GM12878 (cell line): ENCODE results near the gene RIC8B. TPM values are rescaled to one million over a fixed set of nuclear protein-coding genes. Genes with fewer than 3 reads are reported as not detected.

Experiments
- ATAC-seq: fragments of 200-7000 bp; cut with Tn5 transposase; 3 replicates; pipeline ENCODE4 v1.9.1; 2020; ENCODE audit warnings: mild to moderate bottlenecking, moderate library complexity
- BruUV-seq: library from RNA; stranded (reverse); fragments of 400-500 nt; replicated peaks from 2 replicates; lab custom pipeline; 2021; lab: Mats Ljungman, UMichigan
- CTCF ChIA-PET: fragments of 300-600 bp; sonication (Branson Sonifier 250); formaldehyde crosslinking; extraction: SDS; loops from one replicate; lab custom pipeline; 2021; ENCODE audit warnings: inconsistent platforms; lab: Yijun Ruan, JAX
- POLR2A ChIA-PET: fragments of 350-600 bp; formaldehyde crosslinking; extraction: SDS; loops from one replicate; lab custom pipeline; 2021; ENCODE audit warnings: inconsistent platforms; lab: Charles Lee
- RAD21 ChIA-PET: fragments of 300-600 bp; sonication (Branson Sonifier 250); formaldehyde crosslinking; loops from one replicate; lab custom pipeline; 2023; ENCODE audit warnings: antibody characterized with exemption; ENCODE audit not compliant: unreplicated experiment; lab: Charles Lee
- SMC1A ChIA-PET: fragments of 300-600 bp; sonication (Branson Sonifier 250); formaldehyde crosslinking; loops from one replicate; lab custom pipeline; 2023; ENCODE audit not compliant: unreplicated experiment, uncharacterized antibody; lab: Charles Lee
- DNase-seq: peaks from one replicate; pipeline ENCODE4 v3.0.0-alpha.2; 2011; ENCODE audit warnings: low read depth, low spot score
- FAIRE-seq: peaks from 3 replicates; lab custom pipeline; 2011; peaks lifted over from hg19 to GRCh38; lab: Jason Lieb, UNC
- H2AFZ ChIP-seq: 2 replicates; pipeline ENCODE4 v1.6.0; 2011; ENCODE audit warnings: low read depth, low read length, control low read depth; ENCODE audit not compliant: control insufficient read depth
- H3K27ac ChIP-seq: 2 replicates; pipeline ENCODE4 v1.5.1; 2011; ENCODE audit warnings: control low read depth; ENCODE audit not compliant: control insufficient read depth, insufficient read depth
- H3K27me3 ChIP-seq, 2 experiments: replicated peaks in 1 of 2; 2 replicates each; pipeline versions ENCODE4 v1.6.0 to v1.6.1; 2011; ENCODE audit warnings: low read length in 1 of 2; ENCODE audit not compliant: control insufficient read depth in 2 of 2, insufficient read depth in 2 of 2
- H3K36me3 ChIP-seq, 2 experiments: 2 replicates each; pipeline ENCODE4 v1.5.1; 2011; ENCODE audit warnings: low read length in 1 of 2; ENCODE audit not compliant: control insufficient read depth in 2 of 2, insufficient read depth in 2 of 2
- H3K4me1 ChIP-seq: 2 replicates; pipeline ENCODE4 v1.6.1; 2011; ENCODE audit warnings: mild to moderate bottlenecking, low read length, moderate library complexity, mixed read lengths; ENCODE audit not compliant: control insufficient read depth, insufficient read depth
- H3K4me2 ChIP-seq: 2 replicates; pipeline ENCODE4 v1.6.0; 2011; ENCODE audit warnings: control low read depth; ENCODE audit not compliant: control insufficient read depth, insufficient read depth
- H3K4me3 ChIP-seq: fragments of 200-600 bp; sonication (generic); 2 replicates; pipeline ENCODE4 v1.5.1; 2016
- H3K79me2 ChIP-seq: 2 replicates; pipeline ENCODE4 v1.6.0; 2011; ENCODE audit warnings: low read length; ENCODE audit not compliant: control insufficient read depth, insufficient read depth
- H3K9ac ChIP-seq: 2 replicates; pipeline ENCODE4 v1.8.0; 2011; ENCODE audit warnings: low read length, control low read depth, mixed read lengths; ENCODE audit not compliant: control insufficient read depth, insufficient read depth
- H3K9me3 ChIP-seq: replicated peaks from 3 replicates; pipeline ENCODE4 v1.5.1; 2011; ENCODE audit warnings: mild to moderate bottlenecking, low read length; ENCODE audit not compliant: control insufficient read depth, insufficient read depth
- H4K20me1 ChIP-seq: 2 replicates; pipeline ENCODE4 v1.6.0; 2011; ENCODE audit not compliant: control insufficient read depth, insufficient read depth
- CHD4 ChIP-seq: fragments of 200-600 bp; sonication (generic); IDR thresholded peaks from 2 replicates; pipeline ENCODE4 v1.6.1; 2016; ENCODE audit warnings: mild to moderate bottlenecking
- CREB1 ChIP-seq: IDR thresholded peaks from 2 replicates; pipeline ENCODE4 v1.6.1; 2012; ENCODE audit warnings: low read depth, mild to moderate bottlenecking, inconsistent platforms
- ETV6 ChIP-seq, 2 experiments: fragments of 450-650 bp in 1 of 2; IDR thresholded peaks in 1 of 2; conservative IDR thresholded peaks in 1 of 2; 2 replicates each; pipeline ENCODE4 v1.6.1; 2014; ENCODE audit warnings: antibody characterized with exemption in 1 of 2, borderline replicate concordance in 1 of 2, low read depth in 1 of 2, mild to moderate bottlenecking in 1 of 2, moderate library complexity in 1 of 2
- GATAD2B ChIP-seq: fragments of 450-650 bp; conservative IDR thresholded peaks from 2 replicates; pipeline ENCODE4 v1.6.1; 2017; ENCODE audit warnings: low read depth, mild to moderate bottlenecking, moderate library complexity
- HDGF ChIP-seq: fragments of 450-650 bp; IDR thresholded peaks from 2 replicates; pipeline ENCODE4 v1.6.1; 2016; ENCODE audit warnings: antibody characterized with exemption
- IKZF2 ChIP-seq, 2 experiments: fragments of 450-650 bp; IDR thresholded peaks; 2 replicates each; pipeline ENCODE4 v1.6.1; 2017; ENCODE audit warnings: mild to moderate bottlenecking in 2 of 2, moderate library complexity in 2 of 2
- MXI1 ChIP-seq: fragments of 150-350 bp; IDR thresholded peaks from 2 replicates; pipeline ENCODE4 v1.6.1; 2011; ENCODE audit warnings: low read depth, mild to moderate bottlenecking, inconsistent platforms, low read length, improper control_type of control experiment
- MYB ChIP-seq: fragments of 150-350 bp; IDR thresholded peaks from 2 replicates; pipeline ENCODE4 v1.6.1; 2014; ENCODE audit warnings: mild to moderate bottlenecking, low read depth, low read length, borderline replicate concordance
- NFYA ChIP-seq: IDR thresholded peaks from 2 replicates; pipeline ENCODE4 v1.6.1; 2011; ENCODE audit warnings: low read depth, mild to moderate bottlenecking, low read length, improper control_type of control experiment, borderline replicate concordance
- NRF1 ChIP-seq: conservative IDR thresholded peaks from 2 replicates; pipeline ENCODE4 v1.6.1; 2011; ENCODE audit warnings: mild to moderate bottlenecking, low read depth, low read length, improper control_type of control experiment
- PML ChIP-seq: IDR thresholded peaks from 2 replicates; pipeline ENCODE4 v1.6.1; 2012; ENCODE audit warnings: low read length, inconsistent platforms
- RAD51 ChIP-seq: fragments of 450-650 bp; IDR thresholded peaks from 2 replicates; pipeline ENCODE4 v1.6.1; 2016; ENCODE audit warnings: moderate library complexity, mild to moderate bottlenecking, inconsistent platforms
- STAT1 ChIP-seq: fragments of 450-650 bp; conservative IDR thresholded peaks from 2 replicates; pipeline ENCODE4 v1.6.1; 2014; ENCODE audit warnings: antibody characterized with exemption, mild to moderate bottlenecking
- STAT3 ChIP-seq: IDR thresholded peaks from 2 replicates; pipeline ENCODE4 v1.6.1; 2011; ENCODE audit warnings: low read depth, low read length, improper control_type of control experiment
- ZBED1 ChIP-seq: IDR thresholded peaks from 2 replicates; pipeline ENCODE4 v1.6.1; 2016; ENCODE audit warnings: borderline replicate concordance
- ZNF622 ChIP-seq: fragments of 450-650 bp; IDR thresholded peaks from 2 replicates; pipeline ENCODE4 v1.6.1; 2017; ENCODE audit warnings: mild to moderate bottlenecking, inconsistent platforms
- WGBS: methylation state at CpG from one replicate; pipeline ENCODE4 v1.1.6; 2016; ENCODE audit warnings: low lambda C conversion rate; ENCODE audit not compliant: insufficient replicate concordance, insufficient coverage; ENCODE audit errors: missing lambda C conversion rate; 5-methylcytosine and 5-hydroxymethylcytosine counted together
- in situ Hi-C: fragments of 300-500 bp; cut with MboI; formaldehyde crosslinking; loops from 9 replicates; pipeline ENCODE4 v1.14.3; 2018; ENCODE audit warnings: mixed read lengths
- intact Hi-C: fragments of 100-400 bp; cut with micrococcal nuclease; formaldehyde crosslinking; loops from one replicate; pipeline ENCODE4 v1.14.2; 2022; ENCODE audit not compliant: unreplicated experiment
- polyA plus RNA-seq, 11 experiments: library from polyadenylated mRNA; depleted of rRNA in 4 of 11; unstranded in 6 of 11; stranded (reverse) in 5 of 11; fragments of >200 nt; fragmentation: Nextera tagmentation in 4 of 11; fragmentation: Illumina TruSeq in 1 of 11; extraction: Ambion mirVana in 4 of 11; extraction: Trizol in 1 of 11; gene quantifications; 1 replicate in 1 of 11; 2 replicates in 10 of 11; pipeline versions ENCODE4 v1.2.1 to v1.2.3, GENCODE V29; 2011 to 2016; ENCODE audit warnings: inconsistent platforms in 2 of 11, missing spikeins in 2 of 11, low read depth in 1 of 11
- total RNA-seq, 4 experiments: library from RNA; depleted of rRNA in 3 of 4; stranded (reverse); fragments of >200 nt in 3 of 4; fragmentation: Illumina TruSeq in 1 of 4; extraction: Trizol in 1 of 4; gene quantifications; 2 replicates each; pipeline versions ENCODE4 v1.2.1 to v1.2.3, GENCODE V29; 2013 to 2021
- TF ChIP-seq, protein P1 (sequence below): IDR thresholded peaks from 2 replicates; pipeline ENCODE4 v1.6.1; 2011; ENCODE audit warnings: borderline replicate concordance, low read depth, mild to moderate bottlenecking, moderate library complexity, low read length; ENCODE audit not compliant: insufficient read depth, poor library complexity, severe bottlenecking
- TF ChIP-seq, protein P2 (sequence below): IDR thresholded peaks from 2 replicates; pipeline ENCODE4 v1.6.1; 2011; ENCODE audit warnings: mild to moderate bottlenecking, low read depth, low read length, moderate library complexity; ENCODE audit not compliant: insufficient replicate concordance
- TF ChIP-seq, protein P3 (sequence below): fragments of 450-650 bp; IDR thresholded peaks from 2 replicates; pipeline ENCODE4 v1.6.1; 2017; ENCODE audit warnings: low read depth, mild to moderate bottlenecking, moderate library complexity

RIC8B gene
- total and polyA plus RNA-seq, 10 of the 15 experiments (the other 5 are each of a cell fraction or from before 2014, with no cell fraction given), result 2.3 to 10.8 (median 6.2) TPM

DNA sequence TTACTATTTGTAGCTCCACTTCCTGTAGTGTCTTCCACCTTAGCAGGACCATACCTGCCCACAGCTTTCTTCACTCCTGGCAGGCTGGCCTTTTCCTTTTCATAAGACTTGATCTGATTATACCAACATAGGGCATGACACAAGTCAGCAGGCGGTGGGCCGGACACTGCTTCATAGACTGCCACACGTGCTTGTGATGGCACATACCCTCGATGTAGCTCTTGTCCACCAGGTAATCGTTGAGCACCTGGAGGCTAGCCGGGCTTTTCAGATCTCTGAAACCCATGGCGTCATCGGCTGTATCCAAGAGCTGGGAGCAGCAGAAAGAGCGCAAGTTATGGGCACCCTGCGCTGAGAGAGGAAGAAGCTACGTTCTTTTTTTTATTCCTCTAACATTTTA lies 127.6 kb downstream of the RIC8B start:
- DNase-seq (no peak), ATAC-seq (no peak), FAIRE-seq (no peak)
- H3K27me3 ChIP-seq, result no peaks in the 10 kb centered on the region; a peak in 1 of 4 replicates
- 68% methylated on average over 11 of the region's 11 CpGs for WGBS
- H3K9me3 ChIP-seq, result no peaks in the 10 kb centered on the region
- POLR2A ChIA-PET, result no interaction called here
- H2AFZ ChIP-seq, result no peak overlapping the region
- no peak overlapping the region for H3K27ac ChIP-seq
- SMC1A ChIA-PET, result interaction anchor here (1.3 kb wide), 1 partner anchor 27 kb away, joined by 3 read pairs; no protein-coding TSS in a partner anchor
- no peaks in the 10 kb centered on the region for H3K36me3 ChIP-seq
- intact Hi-C loops (no loop called here), in situ Hi-C loops (no loop called here)
- no TSS peak for BruUV-seq
- no peak overlapping the region for H3K9ac ChIP-seq
- H3K4me1 ChIP-seq, result no peaks in the 10 kb centered on the region
- CTCF ChIA-PET, result interaction anchor here (1.5 to 10.8 kb wide), 3 partner anchors 10 to 17 kb away, joined by 3 to 102 read pairs (median 6); no protein-coding TSS in a partner anchor
- RAD21 ChIA-PET, result interaction anchor here (1.8 kb wide), 1 partner anchor 544 kb away, joined by 4 read pairs; the partner anchor contains the start of gene POLR3B
- H3K79me2 ChIP-seq, result no peaks in the 10 kb centered on the region
- H3K4me3 ChIP-seq, result no peak overlapping the region
- no peaks in the 10 kb centered on the region for H4K20me1 ChIP-seq
- no peak overlapping the region for H3K4me2 ChIP-seq
- TF ChIP-seq NRF1 (no peak), IKZF2 (IDR thresholded peaks at IDR 0.05) (no peak), NFYA (no peak), MYB (no peak), GATAD2B (no peak), PML (no peak), CHD4 (no peak), MXI1 (no peak), ZBED1 (no peak), ZNF622 (no peak), STAT1 (no peak), RAD51 (no peak), HDGF (no peak), CREB1 (no peak), STAT3 (no peak), ETV6 (conservative IDR thresholded peaks at IDR 0.05 in 1 of 2, IDR thresholded peaks at IDR 0.05 in 1 of 2; ENCODE audit: borderline replicate concordance in 1 of 2, low read depth in 1 of 2) (no peak)
- TF ChIP-seq, protein P1, sequence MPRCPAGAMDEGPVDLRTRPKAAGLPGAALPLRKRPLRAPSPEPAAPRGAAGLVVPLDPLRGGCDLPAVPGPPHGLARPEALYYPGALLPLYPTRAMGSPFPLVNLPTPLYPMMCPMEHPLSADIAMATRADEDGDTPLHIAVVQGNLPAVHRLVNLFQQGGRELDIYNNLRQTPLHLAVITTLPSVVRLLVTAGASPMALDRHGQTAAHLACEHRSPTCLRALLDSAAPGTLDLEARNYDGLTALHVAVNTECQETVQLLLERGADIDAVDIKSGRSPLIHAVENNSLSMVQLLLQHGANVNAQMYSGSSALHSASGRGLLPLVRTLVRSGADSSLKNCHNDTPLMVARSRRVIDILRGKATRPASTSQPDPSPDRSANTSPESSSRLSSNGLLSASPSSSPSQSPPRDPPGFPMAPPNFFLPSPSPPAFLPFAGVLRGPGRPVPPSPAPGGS, result no peak
- TF ChIP-seq, protein P2, sequence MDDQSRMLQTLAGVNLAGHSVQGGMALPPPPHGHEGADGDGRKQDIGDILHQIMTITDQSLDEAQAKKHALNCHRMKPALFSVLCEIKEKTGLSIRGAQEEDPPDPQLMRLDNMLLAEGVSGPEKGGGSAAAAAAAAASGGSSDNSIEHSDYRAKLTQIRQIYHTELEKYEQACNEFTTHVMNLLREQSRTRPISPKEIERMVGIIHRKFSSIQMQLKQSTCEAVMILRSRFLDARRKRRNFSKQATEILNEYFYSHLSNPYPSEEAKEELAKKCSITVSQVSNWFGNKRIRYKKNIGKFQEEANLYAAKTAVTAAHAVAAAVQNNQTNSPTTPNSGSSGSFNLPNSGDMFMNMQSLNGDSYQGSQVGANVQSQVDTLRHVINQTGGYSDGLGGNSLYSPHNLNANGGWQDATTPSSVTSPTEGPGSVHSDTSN, result no peak
- TF ChIP-seq, protein P3, sequence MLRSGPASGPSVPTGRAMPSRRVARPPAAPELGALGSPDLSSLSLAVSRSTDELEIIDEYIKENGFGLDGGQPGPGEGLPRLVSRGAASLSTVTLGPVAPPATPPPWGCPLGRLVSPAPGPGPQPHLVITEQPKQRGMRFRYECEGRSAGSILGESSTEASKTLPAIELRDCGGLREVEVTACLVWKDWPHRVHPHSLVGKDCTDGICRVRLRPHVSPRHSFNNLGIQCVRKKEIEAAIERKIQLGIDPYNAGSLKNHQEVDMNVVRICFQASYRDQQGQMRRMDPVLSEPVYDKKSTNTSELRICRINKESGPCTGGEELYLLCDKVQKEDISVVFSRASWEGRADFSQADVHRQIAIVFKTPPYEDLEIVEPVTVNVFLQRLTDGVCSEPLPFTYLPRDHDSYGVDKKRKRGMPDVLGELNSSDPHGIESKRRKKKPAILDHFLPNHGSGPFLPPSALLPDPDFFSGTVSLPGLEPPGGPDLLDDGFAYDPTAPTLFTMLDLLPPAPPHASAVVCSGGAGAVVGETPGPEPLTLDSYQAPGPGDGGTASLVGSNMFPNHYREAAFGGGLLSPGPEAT, result no peak
